DLD1 (cell line): ENCODE data around the gene CHN1.

Experiments used
- in situ Hi-C: cut with HindIII; loops from 2 replicates; pipeline ENCODE4 v1.10.0; 2017; ENCODE audit warnings: low sequenced_read_pairs

Gene CHN1

GRCh38 chr2:174833737-174834136 is 171.4 kb downstream of the CHN1 start:
- in situ Hi-C loops, result no loop called here

- in situ Hi-C loops, result no loop called here
Observed at GRCh38 chr2:174830561-174830960, 174.6 kb downstream of the CHN1 start.

GRCh38 chr2:174829550-174829949 is 175.6 kb downstream of the CHN1 start:
- in situ Hi-C loops, result no loop called here

GRCh38 chr2:174827371-174828369 is 177.5 kb downstream of the CHN1 start:
- in situ Hi-C loops, result no loop called here

- in situ Hi-C loops, result no loop called here
Observed at GRCh38 chr2:174826051-174826450, 179.1 kb downstream of the CHN1 start.

- in situ Hi-C loops, result no loop called here
Observed at GRCh38 chr2:174824068-174824467, 181.1 kb downstream of the CHN1 start.

GRCh38 chr2:174821628-174822027 is 183.6 kb downstream of the CHN1 start:
- in situ Hi-C loops, result no loop called here

GRCh38 chr2:174820361-174820760 is 184.8 kb downstream of the CHN1 start:
- in situ Hi-C loops, result no loop called here

GRCh38 chr2:174815526-174815925 is 189.7 kb downstream of the CHN1 start:
- in situ Hi-C loops, result no loop called here

- in situ Hi-C loops, result no loop called here
Observed at GRCh38 chr2:174812037-174812436, 193.1 kb downstream of the CHN1 start.

GRCh38 chr2:174807931-174808330 is 197.2 kb downstream of the CHN1 start:
- in situ Hi-C loops, result no loop called here

GRCh38 chr2:174805803-174806202 is 199.4 kb downstream of the CHN1 start:
- in situ Hi-C loops, result no loop called here

GRCh38 chr2:174802459-174802858 is 202.7 kb downstream of the CHN1 start:
- in situ Hi-C loops, result no loop called here

GRCh38 chr2:174800436-174801205 is 204.6 kb downstream of the CHN1 start:
- in situ Hi-C loops, result no loop called here

- in situ Hi-C loops, result no loop called here
Observed at GRCh38 chr2:174798801-174799200, 206.4 kb downstream of the CHN1 start.

GRCh38 chr2:174797781-174798276 is 207.4 kb downstream of the CHN1 start:
- in situ Hi-C loops, result no loop called here

GRCh38 chr2:174796319-174796771 is 208.8 kb downstream of the CHN1 start:
- in situ Hi-C loops, result no loop called here

- in situ Hi-C loops, result no loop called here
Observed at GRCh38 chr2:174794851-174795374, 210.3 kb downstream of the CHN1 start.

- in situ Hi-C loops, result no loop called here
Observed at GRCh38 chr2:174792309-174793025, 212.7 kb downstream of the CHN1 start.

GRCh38 chr2:174791746-174792280 is 213.4 kb downstream of the CHN1 start:
- in situ Hi-C loops, result no loop called here
